Mammary epithelial cell (primary cell): Measurements from ENCODE around the gene SRXN1.

ENCODE experiments used
- CTCF ChIP-seq, 2 donors: IDR thresholded peaks in 1 of 2; conservative IDR thresholded peaks in 1 of 2; 2 replicates each; pipeline ENCODE4 v1.5.1; 2011 to 2012; ENCODE audit warnings: inconsistent platforms in 2 of 2, low read length in 2 of 2, mild to moderate bottlenecking in 2 of 2, control low read depth in 1 of 2, low read depth in 1 of 2; ENCODE audit not compliant: insufficient read depth in 1 of 2; ENCODE audit errors: extremely low read depth in 1 of 2
- EZH2 ChIP-seq: IDR thresholded peaks from 2 replicates; pipeline ENCODE4 v1.6.1; 2012; ENCODE audit warnings: low read length, inconsistent platforms, borderline replicate concordance

- no peak for TF ChIP-seq CTCF (conservative IDR thresholded peaks at IDR 0.05 in 1 of 2, IDR thresholded peaks at IDR 0.05 in 1 of 2; ENCODE audit: extremely low read depth in 1 of 2, insufficient read depth in 1 of 2, low read depth in 1 of 2, low read length in 2 of 2)
- no peak for TF ChIP-seq EZH2
Measured at GRCh38 chr20:680638-681187, 27.7 kb upstream of the SRXN1 start.
